Measurements from ENCODE around the gene WRNIP1. TPM values are rescaled to one million over a fixed set of nuclear protein-coding genes. Genes with fewer than 3 reads are reported as not detected.

Gene WRNIP1
- 47.9 and 80.2 TPM in 2 replicates for total RNA-seq (2014; rRNA removed; shearing (Covaris generic); ENCODE audit: low replicate concordance)

GRCh38 chr6:2765166-2765895 lies at the start of gene WRNIP1:
TSS of gene WRNIP1 (plus strand) at chr6:2765393. CDS start at chr6:2765623, 230 bp downstream.
- peaks cover 21% of the 10 kb centered on the region; the same call in 1 of the 2 replicates for H3K36me3 ChIP-seq (ENCODE audit: insufficient read depth, low read length)
- peaks cover 48% of the 10 kb centered on the region for H3K79me2 ChIP-seq (ENCODE audit: low read length)
- H3K4me3 ChIP-seq (ENCODE audit: low read length): peak within 1 kb of the TSS; percentile 99
- peaks cover 36% of the 10 kb centered on the region for H4K20me1 ChIP-seq (ENCODE audit: insufficient read depth, low read depth, low read length)
- peak within 1 kb of the TSS; percentile 70 for H3K27ac ChIP-seq (ENCODE audit: low read length)
- H3K9me2 ChIP-seq (replicated peaks; ENCODE audit: insufficient read depth, low read length): no peaks in the 10 kb centered on the region
- peaks cover 32% of the 10 kb centered on the region for H3K4me1 ChIP-seq (ENCODE audit: low read length)
- H3K9ac ChIP-seq (ENCODE audit: low read length): peak within 1 kb of the TSS; percentile 97
- peak within 1 kb of the TSS; percentile 84 for H2AFZ ChIP-seq (ENCODE audit: low read length)
- H3K9me3 ChIP-seq (ENCODE audit: low read length): no peaks in the 10 kb centered on the region
- H3K4me2 ChIP-seq (ENCODE audit: low read depth, low read length, poor library complexity, severe bottlenecking): peak within 1 kb of the TSS; percentile 100
- no peaks in the 10 kb centered on the region for H3K27me3 ChIP-seq (ENCODE audit: low read length)
- DNase-seq: peak; percentile 99

GRCh38 chr6:2715737-2716136 lies 49.5 kb upstream of the WRNIP1 start:
- Histone ChIP-seq H3K4me2 (ENCODE audit: low read depth, low read length, poor library complexity, severe bottlenecking) (no peak overlapping the region), H3K9ac (ENCODE audit: low read length) (no peak overlapping the region), H3K4me1 (ENCODE audit: low read length) (no peaks in the 10 kb centered on the region; the same call in 1 of the 2 replicates), H3K9me3 (ENCODE audit: low read length) (no peaks in the 10 kb centered on the region), H4K20me1 (ENCODE audit: insufficient read depth, low read depth, low read length) (no peaks in the 10 kb centered on the region), H3K27me3 (ENCODE audit: low read length) (no peaks in the 10 kb centered on the region), H3K4me3 (ENCODE audit: low read length) (no peak overlapping the region), H2AFZ (ENCODE audit: low read length) (no peak overlapping the region), H3K27ac (ENCODE audit: low read length) (no peak overlapping the region), H3K9me2 (replicated peaks; ENCODE audit: insufficient read depth, low read length) (no peaks in the 10 kb centered on the region), H3K36me3 (ENCODE audit: insufficient read depth, low read length) (no peaks in the 10 kb centered on the region), H3K79me2 (ENCODE audit: low read length) (no peaks in the 10 kb centered on the region)
- no peak for DNase-seq

GRCh38 chr6:2716936-2717700 lies 48.1 kb upstream of the WRNIP1 start:
- no peaks in the 10 kb centered on the region for H3K79me2 ChIP-seq (ENCODE audit: low read length)
- H3K27me3 ChIP-seq (ENCODE audit: low read length): no peaks in the 10 kb centered on the region
- H3K4me3 ChIP-seq (ENCODE audit: low read length): no peak overlapping the region
- DNase-seq: no peak
- H3K9ac ChIP-seq (ENCODE audit: low read length): no peak overlapping the region
- H3K4me1 ChIP-seq (ENCODE audit: low read length): no peaks in the 10 kb centered on the region; the same call in 1 of the 2 replicates
- no peak overlapping the region for H3K27ac ChIP-seq (ENCODE audit: low read length)
- H3K9me3 ChIP-seq (ENCODE audit: low read length): no peaks in the 10 kb centered on the region
- H4K20me1 ChIP-seq (ENCODE audit: insufficient read depth, low read depth, low read length): no peaks in the 10 kb centered on the region
- H2AFZ ChIP-seq (ENCODE audit: low read length): no peak overlapping the region
- H3K9me2 ChIP-seq (replicated peaks; ENCODE audit: insufficient read depth, low read length): no peaks in the 10 kb centered on the region
- H3K4me2 ChIP-seq (ENCODE audit: low read depth, low read length, poor library complexity, severe bottlenecking): no peak overlapping the region
- no peaks in the 10 kb centered on the region for H3K36me3 ChIP-seq (ENCODE audit: insufficient read depth, low read length)

- no peaks in the 10 kb centered on the region for H3K36me3 ChIP-seq (ENCODE audit: insufficient read depth, low read length)
- H3K4me3 ChIP-seq (ENCODE audit: low read length): no peak overlapping the region
- DNase-seq: no peak
- H3K4me1 ChIP-seq (ENCODE audit: low read length): no peaks in the 10 kb centered on the region; the same call in 1 of the 2 replicates
- no peaks in the 10 kb centered on the region for H3K9me3 ChIP-seq (ENCODE audit: low read length)
- H3K27ac ChIP-seq (ENCODE audit: low read length): no peak overlapping the region
- 0 out of 2 replicates have a peak overlapping the region, but pooled peaks have one; percentile 58 for H2AFZ ChIP-seq (ENCODE audit: low read length)
- no peaks in the 10 kb centered on the region for H3K79me2 ChIP-seq (ENCODE audit: low read length)
- no peaks in the 10 kb centered on the region for H4K20me1 ChIP-seq (ENCODE audit: insufficient read depth, low read depth, low read length)
- no peaks in the 10 kb centered on the region for H3K9me2 ChIP-seq (replicated peaks; ENCODE audit: insufficient read depth, low read length)
- H3K9ac ChIP-seq (ENCODE audit: low read length): no peak overlapping the region
- H3K4me2 ChIP-seq (ENCODE audit: low read depth, low read length, poor library complexity, severe bottlenecking): no peak overlapping the region
- no peaks in the 10 kb centered on the region for H3K27me3 ChIP-seq (ENCODE audit: low read length)
These were observed 46.7 kb upstream of the WRNIP1 start for GRCh38 chr6:2718334-2719092.

GRCh38 chr6:2719093-2719455 lies 46.1 kb upstream of the WRNIP1 start:
- H3K4me2 ChIP-seq (ENCODE audit: low read depth, low read length, poor library complexity, severe bottlenecking): no peak overlapping the region
- 0 out of 2 replicates have a peak overlapping the region, but pooled peaks have one; percentile 58 for H2AFZ ChIP-seq (ENCODE audit: low read length)
- H4K20me1 ChIP-seq (ENCODE audit: insufficient read depth, low read depth, low read length): no peaks in the 10 kb centered on the region
- no peak overlapping the region for H3K9ac ChIP-seq (ENCODE audit: low read length)
- no peaks in the 10 kb centered on the region for H3K9me3 ChIP-seq (ENCODE audit: low read length)
- H3K4me1 ChIP-seq (ENCODE audit: low read length): no peaks in the 10 kb centered on the region; the same call in 1 of the 2 replicates
- no peaks in the 10 kb centered on the region for H3K9me2 ChIP-seq (replicated peaks; ENCODE audit: insufficient read depth, low read length)
- no peaks in the 10 kb centered on the region for H3K79me2 ChIP-seq (ENCODE audit: low read length)
- DNase-seq: no peak
- H3K4me3 ChIP-seq (ENCODE audit: low read length): no peak overlapping the region
- no peaks in the 10 kb centered on the region for H3K27me3 ChIP-seq (ENCODE audit: low read length)
- no peak overlapping the region for H3K27ac ChIP-seq (ENCODE audit: low read length)
- no peaks in the 10 kb centered on the region for H3K36me3 ChIP-seq (ENCODE audit: insufficient read depth, low read length)

GRCh38 chr6:2721219-2721618 lies 44.0 kb upstream of the WRNIP1 start:
- no peaks in the 10 kb centered on the region for H3K79me2 ChIP-seq (ENCODE audit: low read length)
- no peaks in the 10 kb centered on the region for H4K20me1 ChIP-seq (ENCODE audit: insufficient read depth, low read depth, low read length)
- peaks cover 4% of the 10 kb centered on the region; the same call in 1 of the 2 replicates for H3K4me1 ChIP-seq (ENCODE audit: low read length)
- H3K4me3 ChIP-seq (ENCODE audit: low read length): no peak overlapping the region
- no peak overlapping the region for H3K27ac ChIP-seq (ENCODE audit: low read length)
- no peak overlapping the region for H3K4me2 ChIP-seq (ENCODE audit: low read depth, low read length, poor library complexity, severe bottlenecking)
- no peak for DNase-seq
- no peaks in the 10 kb centered on the region for H3K9me2 ChIP-seq (replicated peaks; ENCODE audit: insufficient read depth, low read length)
- no peak overlapping the region for H3K9ac ChIP-seq (ENCODE audit: low read length)
- H3K9me3 ChIP-seq (ENCODE audit: low read length): no peaks in the 10 kb centered on the region
- no peak overlapping the region for H2AFZ ChIP-seq (ENCODE audit: low read length)
- H3K27me3 ChIP-seq (ENCODE audit: low read length): no peaks in the 10 kb centered on the region
- no peaks in the 10 kb centered on the region for H3K36me3 ChIP-seq (ENCODE audit: insufficient read depth, low read length)

GRCh38 chr6:2725364-2725988 lies 39.7 kb upstream of the WRNIP1 start:
- no peak overlapping the region for H3K4me2 ChIP-seq (ENCODE audit: low read depth, low read length, poor library complexity, severe bottlenecking)
- H2AFZ ChIP-seq (ENCODE audit: low read length): 0 out of 2 replicates have a peak overlapping the region, but pooled peaks have one; percentile 36
- peaks cover 16% of the 10 kb centered on the region for H3K4me1 ChIP-seq (ENCODE audit: low read length)
- H3K79me2 ChIP-seq (ENCODE audit: low read length): no peaks in the 10 kb centered on the region
- no peaks in the 10 kb centered on the region for H3K27me3 ChIP-seq (ENCODE audit: low read length)
- no peaks in the 10 kb centered on the region; the same call in 1 of the 2 replicates for H4K20me1 ChIP-seq (ENCODE audit: insufficient read depth, low read depth, low read length)
- no peak overlapping the region for H3K9ac ChIP-seq (ENCODE audit: low read length)
- H3K9me2 ChIP-seq (replicated peaks; ENCODE audit: insufficient read depth, low read length): no peaks in the 10 kb centered on the region
- no peak overlapping the region for H3K4me3 ChIP-seq (ENCODE audit: low read length)
- no peaks in the 10 kb centered on the region for H3K9me3 ChIP-seq (ENCODE audit: low read length)
- H3K27ac ChIP-seq (ENCODE audit: low read length): no peak overlapping the region
- no peak for DNase-seq
- H3K36me3 ChIP-seq (ENCODE audit: insufficient read depth, low read length): no peaks in the 10 kb centered on the region

Measured in Karpas-422 (cell line).